Endothelial cell (in vitro differentiated cells): Measurements from ENCODE around the gene OR52N1. TPM values are rescaled to one million over a fixed set of nuclear protein-coding genes. Genes with fewer than 3 reads are reported as not detected.
A peak's percentile ranks its signal among the peaks of the same experiment; 100 is the strongest.

Source experiments
- DNase-seq: peaks from one replicate; pipeline ENCODE4 v3.0.0; 2021; ENCODE audit warnings: low spot score
- H3K27ac Mint-ChIP-seq: one replicate; pipeline ENCODE4 v1.8.0; 2021; ENCODE audit warnings: mixed read lengths, inconsistent platforms; ENCODE audit not compliant: unreplicated experiment
- H3K27me3 Mint-ChIP-seq: one replicate; pipeline ENCODE4 v1.8.0; 2021; ENCODE audit warnings: mild to moderate bottlenecking, moderate library complexity, mixed read lengths, inconsistent platforms; ENCODE audit not compliant: unreplicated experiment
- H3K36me3 Mint-ChIP-seq: one replicate; pipeline ENCODE4 v1.8.0; 2021; ENCODE audit warnings: mild to moderate bottlenecking, low read depth, mixed read lengths, inconsistent platforms; ENCODE audit not compliant: unreplicated experiment
- H3K4me1 Mint-ChIP-seq: one replicate; pipeline ENCODE4 v1.8.0; 2021; ENCODE audit warnings: mild to moderate bottlenecking, mixed read lengths, inconsistent platforms; ENCODE audit not compliant: unreplicated experiment
- H3K4me3 Mint-ChIP-seq: one replicate; pipeline ENCODE4 v1.8.0; 2021; ENCODE audit warnings: mild to moderate bottlenecking, mixed read lengths, inconsistent platforms; ENCODE audit not compliant: unreplicated experiment
- H3K9me3 Mint-ChIP-seq: one replicate; pipeline ENCODE4 v1.8.0; 2021; ENCODE audit warnings: mixed read lengths, inconsistent platforms; ENCODE audit not compliant: unreplicated experiment
- total RNA-seq: library from RNA; stranded (reverse); fragmentation: NEBNext Ultra II Directional; extraction: Animal tissue kit (Norgen Biotek cat#: 25700); gene quantifications from one replicate; pipeline ENCODE4 v1.2.1, GENCODE V29; 2021; ENCODE audit not compliant: unreplicated experiment
- TF ChIP-seq, protein P1 (sequence below): fragments of 200-600 bp; sonication (generic); IDR thresholded peaks from one replicate; pipeline ENCODE4 v1.5.0; 2021; ENCODE audit warnings: antibody characterized with exemption; ENCODE audit not compliant: unreplicated experiment

OR52N1 gene
- total RNA-seq, 1 donor from 2014 or later = 13.6 TPM

DNA sequence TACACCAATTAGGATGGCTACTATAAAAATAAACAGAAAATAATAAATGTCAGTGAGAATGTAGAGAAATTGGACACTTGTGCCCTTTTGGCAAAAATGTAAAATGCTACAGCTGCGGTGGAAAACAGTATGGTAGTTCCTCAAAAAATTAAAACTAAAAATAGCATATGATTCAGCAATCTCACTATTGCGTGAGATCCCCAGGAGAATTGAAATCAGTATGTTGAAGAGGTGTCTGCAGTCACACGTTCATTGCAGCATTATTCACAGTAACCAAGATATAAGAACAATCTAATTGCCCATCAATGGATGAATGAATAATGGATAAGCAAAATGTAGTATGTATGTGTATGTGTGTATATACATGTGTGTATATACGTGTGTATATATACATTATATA lies 24.5 kb upstream of the OR52N1 start:
- TF ChIP-seq, protein P1, sequence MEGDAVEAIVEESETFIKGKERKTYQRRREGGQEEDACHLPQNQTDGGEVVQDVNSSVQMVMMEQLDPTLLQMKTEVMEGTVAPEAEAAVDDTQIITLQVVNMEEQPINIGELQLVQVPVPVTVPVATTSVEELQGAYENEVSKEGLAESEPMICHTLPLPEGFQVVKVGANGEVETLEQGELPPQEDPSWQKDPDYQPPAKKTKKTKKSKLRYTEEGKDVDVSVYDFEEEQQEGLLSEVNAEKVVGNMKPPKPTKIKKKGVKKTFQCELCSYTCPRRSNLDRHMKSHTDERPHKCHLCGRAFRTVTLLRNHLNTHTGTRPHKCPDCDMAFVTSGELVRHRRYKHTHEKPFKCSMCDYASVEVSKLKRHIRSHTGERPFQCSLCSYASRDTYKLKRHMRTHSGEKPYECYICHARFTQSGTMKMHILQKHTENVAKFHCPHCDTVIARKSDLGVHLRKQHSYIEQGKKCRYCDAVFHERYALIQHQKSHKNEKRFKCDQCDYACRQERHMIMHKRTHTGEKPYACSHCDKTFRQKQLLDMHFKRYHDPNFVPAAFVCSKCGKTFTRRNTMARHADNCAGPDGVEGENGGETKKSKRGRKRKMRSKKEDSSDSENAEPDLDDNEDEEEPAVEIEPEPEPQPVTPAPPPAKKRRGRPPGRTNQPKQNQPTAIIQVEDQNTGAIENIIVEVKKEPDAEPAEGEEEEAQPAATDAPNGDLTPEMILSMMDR = no peak
- Mint-ChIP-seq H3K27me3 (no peaks in the 10 kb centered on the region), H3K27ac (no peak overlapping the region), H3K4me3 (no peak overlapping the region), H3K4me1 (peaks cover 23% of the 10 kb centered on the region), H3K9me3 (no peaks in the 10 kb centered on the region), H3K36me3 (no peaks in the 10 kb centered on the region)
- DNase-seq = no peak

DNA sequence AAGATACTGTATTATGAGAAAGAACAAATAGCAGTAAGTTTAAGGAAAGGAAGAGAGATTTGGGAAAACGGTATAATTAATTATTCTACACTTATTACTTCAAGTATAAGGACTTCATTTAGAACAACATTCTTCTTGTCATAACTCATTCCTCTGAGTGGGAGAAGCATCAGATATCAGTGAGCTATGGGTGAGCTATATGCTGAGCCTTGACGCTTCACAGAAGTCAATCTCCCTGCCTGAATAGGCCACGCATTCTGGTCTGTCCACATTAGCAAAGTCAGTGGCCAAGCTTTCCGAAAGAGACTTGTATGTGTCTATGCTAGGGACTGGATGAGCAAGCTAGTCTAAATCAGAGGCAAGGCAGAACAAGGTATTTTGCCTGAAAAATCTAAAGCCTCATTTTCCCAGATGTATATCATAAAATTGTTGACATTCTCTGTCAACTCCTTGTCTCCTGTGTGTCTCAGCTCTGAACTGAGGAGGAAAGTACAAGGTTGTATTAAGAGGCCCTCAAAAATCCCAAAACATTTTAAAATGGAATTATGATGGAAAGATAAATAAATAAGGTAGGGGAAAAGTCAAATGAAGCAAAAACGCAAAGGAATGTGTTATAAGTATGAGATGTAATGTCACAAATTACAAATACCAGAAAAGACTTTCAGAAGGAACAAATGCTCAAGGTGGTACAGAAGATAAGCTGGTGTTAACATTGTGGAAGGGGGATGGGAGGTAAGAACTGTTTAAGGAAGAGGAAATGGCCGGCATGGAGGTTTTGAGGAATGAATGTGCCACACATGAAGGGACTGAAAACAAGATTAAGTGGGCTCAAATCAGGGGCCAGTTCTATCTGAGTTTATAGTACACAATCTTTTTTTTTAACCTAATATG lies 19.1 kb upstream of the OR52N1 start:
- peak overlapping the region; percentile 100 for H3K27ac Mint-ChIP-seq
- H3K9me3 Mint-ChIP-seq = peaks cover 7% of the 10 kb centered on the region
- peaks cover 69% of the 10 kb centered on the region for H3K4me1 Mint-ChIP-seq
- peaks cover 30% of the 10 kb centered on the region for H3K36me3 Mint-ChIP-seq
- peaks cover 13% of the 10 kb centered on the region for H3K27me3 Mint-ChIP-seq
- DNase-seq = peak; percentile 28
- H3K4me3 Mint-ChIP-seq = peak overlapping the region; percentile 49
- TF ChIP-seq, protein P1 = no peak

DNA sequence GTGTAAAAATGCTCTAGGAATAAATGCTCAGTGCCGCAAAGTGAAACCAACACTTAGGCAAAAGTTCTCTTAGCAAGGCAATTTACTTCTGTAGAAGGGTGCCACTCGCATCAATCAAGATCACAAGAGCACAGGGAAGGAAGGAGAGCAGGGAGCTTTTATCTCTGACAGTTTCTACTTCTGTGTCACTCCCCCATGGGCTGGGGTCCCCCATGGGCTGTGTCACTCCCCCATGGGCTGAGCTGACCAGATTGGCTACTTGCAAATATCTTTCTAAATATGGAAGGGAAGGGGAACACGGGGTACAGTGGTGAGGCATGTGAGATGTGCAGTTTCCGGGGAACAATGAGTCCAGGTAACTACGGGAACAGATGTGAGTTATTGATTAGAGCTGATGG lies 18.1 kb upstream of the OR52N1 start:
- TF ChIP-seq, protein P1 = no peak
- Mint-ChIP-seq H3K4me1 (peaks cover 75% of the 10 kb centered on the region), H3K4me3 (peak overlapping the region; percentile 96), H3K27me3 (peaks cover 13% of the 10 kb centered on the region), H3K36me3 (peaks cover 40% of the 10 kb centered on the region), H3K9me3 (peaks cover 11% of the 10 kb centered on the region), H3K27ac (peak overlapping the region; percentile 100)
- DNase-seq = peak; percentile 52

DNA sequence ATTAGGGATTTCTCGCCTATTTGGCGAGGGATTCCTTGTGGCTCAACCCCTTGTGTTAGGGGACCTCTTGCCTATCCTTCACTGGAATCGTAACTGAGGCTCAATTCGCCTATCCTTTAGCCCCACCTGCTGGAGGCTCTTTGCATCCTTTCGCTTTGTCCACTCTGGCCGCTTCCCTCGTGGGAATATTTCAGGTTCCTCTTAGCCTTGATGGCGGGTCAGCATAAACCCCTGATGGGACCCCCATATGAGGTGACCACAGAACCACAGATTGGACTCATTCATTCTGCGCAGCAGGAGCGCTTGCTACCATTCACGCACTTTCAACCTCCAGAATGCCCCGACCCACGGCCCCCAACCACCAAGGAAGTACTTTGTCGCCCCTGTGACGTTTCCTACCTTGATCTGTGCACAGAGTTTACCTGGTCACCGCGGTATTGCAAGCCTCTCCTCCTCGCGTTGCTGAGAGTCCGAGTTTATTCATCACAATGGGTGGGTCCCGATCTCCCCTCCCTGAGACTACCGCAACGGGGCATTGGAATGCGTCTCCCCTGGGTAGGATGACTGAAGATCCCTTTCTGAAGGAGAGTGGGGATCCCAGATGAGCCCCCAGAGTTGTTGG lies 17.5 kb upstream of the OR52N1 start, which contains the start of gene OR52N2:
OR52N2 (plus strand) TSS at position 425 of the 622 bp plus-strand sequence. CDS start 11,412 bp downstream, outside the sequence.
- Mint-ChIP-seq H3K4me3 (peak within 1 kb of the TSS; percentile 96), H3K36me3 (peaks cover 45% of the 10 kb centered on the region), H3K27me3 (peaks cover 13% of the 10 kb centered on the region), H3K9me3 (peaks cover 13% of the 10 kb centered on the region), H3K4me1 (peaks cover 72% of the 10 kb centered on the region), H3K27ac (peak within 1 kb of the TSS; percentile 100)
- TF ChIP-seq, protein P1 = peak; percentile 56
- peak; percentile 80 for DNase-seq
